HG02885 (cell line): Measurements from ENCODE around the gene DOK4.
"Not testable (repeated sequence)": the region's sequence is repeated elsewhere in the genome, so short reads cannot be mapped to it uniquely, and the experiment has no call there.

ENCODE experiments used
- ATAC-seq: cut with Tn5 transposase; IDR thresholded peaks from one replicate; pipeline ENCODE4 v1.9.1; 2021; ENCODE audit warnings: mild to moderate bottlenecking; ENCODE audit not compliant: unreplicated experiment, poor library complexity

The DOK4 gene

DNA sequence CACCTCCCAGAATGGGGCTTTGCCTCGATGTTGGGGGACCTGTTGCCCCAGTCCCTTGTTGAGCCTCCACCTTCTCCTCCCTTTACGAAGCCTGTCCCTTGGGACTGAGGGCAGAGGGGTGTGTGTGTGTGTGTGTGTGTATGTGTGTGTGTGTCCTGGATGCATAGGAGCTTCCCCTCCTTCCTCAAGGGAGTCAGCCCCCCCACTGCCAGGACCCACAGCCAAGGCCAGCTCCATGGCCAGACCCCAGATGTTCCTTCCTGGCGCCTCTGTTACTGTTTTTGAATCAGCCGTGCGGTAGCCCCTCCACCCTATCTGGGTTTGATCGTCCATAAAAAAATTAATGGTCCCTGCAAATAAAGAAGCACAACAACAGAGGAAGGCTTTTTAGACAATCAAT is 17.7 kb upstream of the DOK4 start:
- ATAC-seq: no peak

- ATAC-seq: no peak
Measured at GRCh38 chr16:57503366-57503765, 17.1 kb upstream of the DOK4 start.

GRCh38 chr16:57502048-57502775 is 15.9 kb upstream of the DOK4 start:
- no peak for ATAC-seq

DNA sequence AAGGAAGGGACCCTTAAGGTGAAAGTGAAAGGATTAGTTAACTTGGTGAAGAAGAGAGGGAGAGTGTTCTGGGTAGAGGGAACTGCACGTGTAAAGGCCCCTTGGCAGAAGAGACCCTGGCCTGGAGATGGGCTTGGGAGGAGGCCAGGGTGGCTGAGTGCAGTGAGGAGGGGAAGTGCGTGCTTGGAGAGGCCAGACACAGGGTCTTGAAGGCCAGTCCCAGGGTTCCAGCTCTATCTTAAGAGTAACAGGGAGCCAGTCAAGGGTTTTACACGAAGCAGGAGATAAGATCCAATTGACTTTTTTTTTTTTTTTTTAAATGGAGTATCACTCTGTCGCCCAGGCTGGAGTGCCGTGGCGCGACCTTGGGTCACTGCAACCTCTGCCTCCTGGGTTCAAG is 15.2 kb upstream of the DOK4 start:
- ATAC-seq: no peak

GRCh38 chr16:57500578-57501111 is 14.4 kb upstream of the DOK4 start:
- ATAC-seq: no peak

GRCh38 chr16:57499941-57500340 is 13.6 kb upstream of the DOK4 start:
- ATAC-seq: not testable (repeated sequence)

- no peak for ATAC-seq
Measured at GRCh38 chr16:57498031-57498430, 11.7 kb upstream of the DOK4 start.

GRCh38 chr16:57497121-57497520 is 10.8 kb upstream of the DOK4 start:
- no peak for ATAC-seq

- ATAC-seq: no peak
Measured at GRCh38 chr16:57493767-57494166, 7.5 kb upstream of the DOK4 start.

- ATAC-seq: no peak
Measured at GRCh38 chr16:57489229-57489628, 2.9 kb upstream of the DOK4 start.

- no peak for ATAC-seq
Measured at GRCh38 chr16:57486858-57487834, 853 bp upstream of the DOK4 start.

GRCh38 chr16:57485091-57485915 is 990 bp downstream of the DOK4 start:
- ATAC-seq: no peak

DNA sequence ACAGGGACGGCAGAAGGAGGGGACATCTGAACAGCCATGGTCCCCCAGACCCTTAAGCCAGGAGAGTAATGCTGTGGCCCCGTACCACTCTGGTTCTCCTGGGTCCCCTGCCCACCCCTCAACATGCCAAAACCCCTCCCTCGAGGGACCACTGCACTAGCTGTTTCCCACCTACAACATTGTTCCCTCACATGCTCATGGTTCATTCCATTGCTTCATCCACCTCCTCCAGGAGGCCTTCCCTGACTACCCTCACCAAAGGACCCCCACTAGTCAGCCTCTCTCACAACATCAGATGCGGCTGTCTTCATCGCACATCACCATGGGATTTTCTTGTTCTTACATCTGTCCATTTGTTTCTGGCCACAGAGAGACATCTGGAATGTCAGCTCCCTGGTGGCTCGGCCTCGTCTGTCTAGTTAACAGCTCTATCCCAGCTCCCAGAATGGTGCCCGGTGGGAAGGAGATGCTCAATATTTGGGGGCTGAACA is 1.7 kb downstream of the DOK4 start:
- no peak for ATAC-seq

DNA sequence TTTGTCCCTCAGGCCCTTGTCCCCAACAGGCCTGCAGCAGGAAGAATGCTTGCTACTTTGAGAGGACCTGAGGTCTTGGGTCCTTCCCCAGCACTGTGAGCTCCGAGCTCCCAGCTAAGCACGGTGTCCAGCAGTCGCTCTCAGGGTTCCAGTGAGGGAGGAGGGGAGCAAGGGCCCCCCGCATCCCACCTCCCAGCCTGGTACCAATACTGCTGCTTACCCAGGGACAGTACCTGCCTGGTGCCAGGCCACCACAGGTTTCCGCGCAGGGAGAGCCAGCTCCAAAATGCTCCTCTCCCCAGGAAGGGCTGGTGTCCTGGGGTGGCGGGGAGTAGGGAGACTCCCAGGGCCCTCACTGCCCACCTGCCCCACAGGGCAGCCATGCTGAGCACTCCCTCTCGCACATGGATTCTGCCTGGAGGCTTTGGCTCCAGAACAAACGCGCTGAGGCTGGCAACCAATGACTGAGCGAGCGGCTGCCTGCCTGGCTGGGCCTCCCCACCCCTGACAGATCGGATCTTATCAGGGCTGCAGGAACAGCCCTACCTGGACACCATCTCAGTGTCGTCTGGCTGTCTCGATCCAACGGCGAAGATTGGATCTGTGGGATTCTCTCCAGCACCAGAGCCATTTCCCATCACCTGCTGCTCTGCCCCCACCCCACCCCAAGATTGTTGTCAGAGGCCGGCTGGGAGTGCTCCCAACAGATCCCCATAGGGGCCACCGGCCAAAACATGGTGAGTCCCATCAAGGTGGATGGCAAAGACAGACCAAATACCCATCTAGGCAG is 2.4 kb downstream of the DOK4 start:
- ATAC-seq: no peak

DNA sequence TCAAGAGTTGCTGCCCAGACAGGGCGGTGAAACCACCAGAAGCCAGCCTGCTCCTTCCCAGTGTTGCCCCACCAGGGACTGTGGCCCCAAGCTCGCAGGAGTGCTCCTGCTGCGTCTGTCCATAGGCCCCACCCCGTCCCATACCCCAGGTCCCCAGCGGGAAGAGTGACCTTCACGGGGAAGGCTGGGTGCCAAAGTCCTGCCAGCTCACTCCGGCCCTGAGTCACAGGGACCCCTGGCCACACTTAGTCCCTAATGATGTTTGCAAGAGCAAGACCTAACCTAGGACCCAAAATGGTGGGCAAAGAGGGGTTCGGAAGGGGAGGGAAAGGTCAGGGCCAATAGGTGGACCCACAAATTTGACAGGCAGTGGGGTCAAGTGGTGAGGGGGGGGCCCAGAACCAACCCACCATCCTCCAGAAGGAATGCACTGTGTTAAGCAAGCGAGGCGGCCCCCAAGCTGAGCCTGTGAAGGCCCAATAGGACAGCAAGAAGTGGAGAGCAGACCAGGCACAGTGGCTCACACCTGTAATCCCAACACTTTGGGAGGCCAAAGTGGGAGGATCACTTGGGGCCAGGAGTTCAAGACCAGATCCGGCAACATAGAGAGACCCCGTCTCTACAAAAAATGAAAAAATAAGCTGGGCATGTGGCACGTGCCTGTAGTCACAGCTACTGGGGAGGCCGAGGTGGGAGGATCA is 3.3 kb downstream of the DOK4 start:
- no peak for ATAC-seq

GRCh38 chr16:57481421-57481820 is 4.9 kb downstream of the DOK4 start:
- ATAC-seq: no peak

DNA sequence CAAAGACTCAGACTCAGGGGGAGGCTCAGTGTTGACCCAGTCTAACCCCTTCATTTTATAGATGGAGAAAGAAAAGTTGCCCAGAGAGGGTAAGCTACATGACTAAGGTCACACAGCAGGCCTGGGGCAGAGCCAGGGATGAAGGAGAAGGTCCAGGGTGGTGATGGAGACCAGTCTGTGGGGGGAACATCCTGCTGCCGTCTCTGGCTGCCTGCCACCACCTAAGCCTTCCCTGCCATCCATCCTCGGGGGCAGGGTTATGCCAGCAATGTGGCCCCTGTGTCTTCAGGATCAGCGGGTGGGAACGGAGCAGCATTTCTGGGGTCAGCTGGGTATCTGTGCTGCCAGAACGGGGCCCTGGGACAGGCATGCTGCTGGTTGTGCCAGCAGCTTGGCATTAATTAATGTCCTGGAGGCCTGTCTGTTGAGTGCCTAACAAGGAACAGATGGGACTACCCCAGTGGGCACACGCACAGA is 5.5 kb downstream of the DOK4 start:
- no peak for ATAC-seq

- no peak for ATAC-seq
Measured at GRCh38 chr16:57479976-57480753, 6.1 kb downstream of the DOK4 start.
